C4-2B (cell line): ENCODE data around the gene PTRHD1.

Experiments used
- H3K27ac ChIP-seq: fragments of 450-650 bp; 2 replicates; pipeline ENCODE4 v1.5.1; 2017
- ZFX ChIP-seq: fragments of 450-650 bp; IDR thresholded peaks from 2 replicates; pipeline ENCODE4 v1.6.1; 2017
- TF ChIP-seq, protein P1 (sequence below): fragments of 450-650 bp; conservative IDR thresholded peaks from 2 replicates; pipeline ENCODE4 v1.5.1; 2017; ENCODE audit warnings: mild to moderate bottlenecking

PTRHD1 gene

DNA sequence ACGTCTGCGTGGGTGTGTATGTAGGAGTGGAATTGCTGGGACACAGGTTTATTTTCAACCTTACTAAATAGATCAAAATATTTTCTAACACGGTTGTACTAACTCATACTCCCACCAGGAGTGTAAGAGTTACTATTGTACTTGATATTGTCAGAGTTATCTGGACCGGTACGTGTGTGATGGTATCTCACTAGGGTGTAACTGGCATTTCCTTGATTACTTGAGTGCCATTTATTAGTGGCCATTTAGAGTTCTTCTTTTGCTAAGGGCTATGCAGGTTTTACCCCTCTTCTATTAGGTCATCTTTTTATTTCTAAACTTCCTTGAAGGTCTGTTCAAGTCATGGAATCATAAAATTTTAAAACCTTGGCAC lies 33.6 kb upstream of the PTRHD1 start:
- peak overlapping the region; percentile 63 for H3K27ac ChIP-seq
- TF ChIP-seq, protein P1, sequence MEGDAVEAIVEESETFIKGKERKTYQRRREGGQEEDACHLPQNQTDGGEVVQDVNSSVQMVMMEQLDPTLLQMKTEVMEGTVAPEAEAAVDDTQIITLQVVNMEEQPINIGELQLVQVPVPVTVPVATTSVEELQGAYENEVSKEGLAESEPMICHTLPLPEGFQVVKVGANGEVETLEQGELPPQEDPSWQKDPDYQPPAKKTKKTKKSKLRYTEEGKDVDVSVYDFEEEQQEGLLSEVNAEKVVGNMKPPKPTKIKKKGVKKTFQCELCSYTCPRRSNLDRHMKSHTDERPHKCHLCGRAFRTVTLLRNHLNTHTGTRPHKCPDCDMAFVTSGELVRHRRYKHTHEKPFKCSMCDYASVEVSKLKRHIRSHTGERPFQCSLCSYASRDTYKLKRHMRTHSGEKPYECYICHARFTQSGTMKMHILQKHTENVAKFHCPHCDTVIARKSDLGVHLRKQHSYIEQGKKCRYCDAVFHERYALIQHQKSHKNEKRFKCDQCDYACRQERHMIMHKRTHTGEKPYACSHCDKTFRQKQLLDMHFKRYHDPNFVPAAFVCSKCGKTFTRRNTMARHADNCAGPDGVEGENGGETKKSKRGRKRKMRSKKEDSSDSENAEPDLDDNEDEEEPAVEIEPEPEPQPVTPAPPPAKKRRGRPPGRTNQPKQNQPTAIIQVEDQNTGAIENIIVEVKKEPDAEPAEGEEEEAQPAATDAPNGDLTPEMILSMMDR = no peak
- TF ChIP-seq ZFX = no peak

GRCh38 chr2:24825883-24826772 lies 32.9 kb upstream of the PTRHD1 start:
- TF ChIP-seq ZFX = no peak
- TF ChIP-seq, protein P1 = no peak
- H3K27ac ChIP-seq = peak overlapping the region; percentile 63

DNA sequence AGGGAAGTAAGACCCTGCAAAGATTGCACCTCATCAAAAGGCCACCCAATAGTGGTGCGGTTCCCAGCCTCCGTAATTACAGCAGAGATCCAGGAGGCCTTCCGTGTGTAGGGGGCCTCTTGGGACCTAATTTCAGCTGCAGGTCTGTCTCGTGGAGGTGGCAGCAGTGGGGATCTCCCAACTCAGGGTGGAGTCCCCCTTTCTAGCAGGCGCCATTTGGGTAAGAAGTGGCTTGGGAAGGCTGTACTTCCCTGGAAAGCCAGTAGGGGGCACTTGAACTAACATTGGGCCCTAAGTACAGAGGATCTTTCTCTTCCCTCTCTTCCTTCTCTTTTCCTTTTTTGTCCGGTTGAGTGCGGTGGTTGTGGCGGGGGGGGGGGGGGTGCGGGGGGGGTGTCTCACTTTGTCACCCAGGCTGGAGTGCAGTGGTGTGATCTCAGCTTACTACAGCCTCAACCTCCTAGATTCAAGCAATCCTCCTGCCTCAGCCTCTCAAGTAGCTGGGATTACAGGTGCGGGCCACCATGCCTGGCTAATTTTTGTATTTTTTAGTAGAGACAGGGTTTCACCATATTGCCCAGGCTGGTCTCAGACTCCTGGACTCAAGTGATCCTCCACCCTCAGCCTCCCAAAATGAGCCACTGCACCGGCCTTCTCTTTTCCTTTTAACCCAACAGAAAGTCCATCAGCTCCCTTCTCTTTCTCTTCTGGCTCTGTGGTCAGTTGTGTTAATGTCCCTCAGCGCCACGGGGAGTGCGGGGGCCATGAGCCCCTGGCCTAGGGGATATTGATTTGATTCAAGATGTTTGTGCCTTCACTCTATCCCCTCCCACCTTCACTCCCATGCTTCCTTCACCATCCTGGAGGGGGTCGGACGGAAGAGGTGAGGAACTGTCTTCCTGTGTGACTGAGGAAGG lies 32.0 kb upstream of the PTRHD1 start:
- peak overlapping the region; percentile 63 for H3K27ac ChIP-seq
- TF ChIP-seq ZFX = no peak
- TF ChIP-seq, protein P1 = peak; percentile 60

- no peak overlapping the region for H3K27ac ChIP-seq
- TF ChIP-seq ZFX = no peak
- TF ChIP-seq, protein P1 = no peak
These were observed 30.9 kb upstream of the PTRHD1 start for GRCh38 chr2:24824071-24824588.

DNA sequence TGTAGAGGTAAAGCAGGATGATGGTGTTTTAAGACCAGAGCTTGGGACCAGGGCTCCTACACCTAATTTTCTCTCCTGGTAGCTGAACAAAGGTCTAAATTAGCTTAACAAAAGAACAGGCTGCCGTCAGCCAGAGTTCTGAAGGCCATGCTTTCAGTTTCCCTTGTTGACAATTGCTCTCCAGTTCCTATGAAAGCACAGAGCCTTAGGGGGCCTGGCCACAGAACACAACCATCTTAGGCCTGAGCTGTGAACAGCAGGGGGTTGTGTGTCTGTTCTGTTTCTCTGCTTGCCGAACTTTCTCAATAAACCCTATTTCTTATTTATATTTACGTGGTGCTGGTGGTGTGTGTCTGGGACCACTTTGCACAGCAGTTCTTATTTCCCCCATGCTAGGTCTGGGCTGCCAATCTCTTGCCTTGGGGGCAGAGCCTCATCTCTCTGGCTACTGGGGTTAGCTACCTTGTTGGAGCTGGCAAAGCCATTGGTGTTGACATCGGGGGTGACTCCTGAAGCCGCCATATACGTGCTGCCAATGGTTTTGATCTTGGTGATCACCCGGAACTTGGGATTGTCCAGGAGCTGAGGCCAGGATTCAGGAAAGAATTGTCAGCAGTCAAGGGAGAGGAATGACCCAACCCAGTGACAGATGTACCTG lies 29.0 kb upstream of the PTRHD1 start:
- no peak overlapping the region for H3K27ac ChIP-seq
- TF ChIP-seq, protein P1 = no peak

DNA sequence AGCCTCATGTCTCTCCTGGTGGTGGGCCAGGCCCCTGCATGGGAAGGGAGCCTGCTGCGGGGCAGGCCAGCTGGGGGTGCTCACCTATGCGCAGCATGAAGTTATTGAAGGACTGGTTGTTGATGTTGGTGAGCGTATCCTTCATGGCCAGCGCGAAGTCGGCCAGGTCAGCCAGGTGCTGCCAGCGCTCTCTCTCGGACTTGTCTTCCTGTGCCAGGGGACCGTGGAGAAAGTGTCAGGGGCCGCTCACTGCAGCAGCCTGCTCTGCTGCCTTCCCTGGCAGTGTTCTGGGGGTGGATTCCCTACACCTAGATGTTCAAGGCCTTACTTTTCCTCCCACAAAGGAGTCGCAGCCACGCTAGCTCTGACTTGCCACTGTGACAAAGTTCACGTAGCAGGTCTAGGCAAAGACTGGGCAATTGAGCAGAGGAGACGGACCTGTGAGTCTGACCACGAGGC lies 28.3 kb upstream of the PTRHD1 start:
- no peak overlapping the region for H3K27ac ChIP-seq
- TF ChIP-seq, protein P1 = no peak
- TF ChIP-seq ZFX = no peak
